HG03196 (cell line): ENCODE measurements around the gene F8A3.
"Not testable (repeated sequence)": the region's sequence is repeated elsewhere in the genome, so short reads cannot be mapped to it uniquely, and the experiment has no call there.

Experiments
- ATAC-seq: cut with Tn5 transposase; IDR thresholded peaks from one replicate; pipeline ENCODE4 v1.9.1; 2021; ENCODE audit not compliant: unreplicated experiment

F8A3 gene

GRCh38 chrX:155458471-155458870 is at the start of gene F8A3:
TSS of gene F8A3 (minus strand) at chrX:155458620. CDS start at chrX:155458600, 20 bp downstream.
- ATAC-seq: peak; percentile 89

GRCh38 chrX:155505296-155505695 is 46.9 kb upstream of the F8A3 start:
- no peak for ATAC-seq

- not testable (repeated sequence) for ATAC-seq
Observed at GRCh38 chrX:155495134-155495533, 36.7 kb upstream of the F8A3 start.

- not testable (repeated sequence) for ATAC-seq
Observed at GRCh38 chrX:155491421-155491820, 33.0 kb upstream of the F8A3 start.

- not testable (repeated sequence) for ATAC-seq
Observed at GRCh38 chrX:155477136-155477535, 18.7 kb upstream of the F8A3 start.

- ATAC-seq: not testable (repeated sequence)
Observed at GRCh38 chrX:155466269-155466938, 8.0 kb upstream of the F8A3 start.

GRCh38 chrX:155460501-155460900 is 2.1 kb upstream of the F8A3 start:
- ATAC-seq: not testable (repeated sequence)

- peak; percentile 66 for ATAC-seq
Observed at GRCh38 chrX:155457761-155458447, 516 bp downstream of the F8A3 start.

GRCh38 chrX:155441097-155441496 is 17.3 kb downstream of the F8A3 start:
- ATAC-seq: no peak

- no peak for ATAC-seq
Observed at GRCh38 chrX:155435744-155436112, 22.7 kb downstream of the F8A3 start.

GRCh38 chrX:155434906-155435743 is 23.3 kb downstream of the F8A3 start:
- ATAC-seq: no peak

GRCh38 chrX:155417769-155418168 is 40.7 kb downstream of the F8A3 start:
- ATAC-seq: no peak
